ENCODE results near the gene ANKRD7.

DNA sequence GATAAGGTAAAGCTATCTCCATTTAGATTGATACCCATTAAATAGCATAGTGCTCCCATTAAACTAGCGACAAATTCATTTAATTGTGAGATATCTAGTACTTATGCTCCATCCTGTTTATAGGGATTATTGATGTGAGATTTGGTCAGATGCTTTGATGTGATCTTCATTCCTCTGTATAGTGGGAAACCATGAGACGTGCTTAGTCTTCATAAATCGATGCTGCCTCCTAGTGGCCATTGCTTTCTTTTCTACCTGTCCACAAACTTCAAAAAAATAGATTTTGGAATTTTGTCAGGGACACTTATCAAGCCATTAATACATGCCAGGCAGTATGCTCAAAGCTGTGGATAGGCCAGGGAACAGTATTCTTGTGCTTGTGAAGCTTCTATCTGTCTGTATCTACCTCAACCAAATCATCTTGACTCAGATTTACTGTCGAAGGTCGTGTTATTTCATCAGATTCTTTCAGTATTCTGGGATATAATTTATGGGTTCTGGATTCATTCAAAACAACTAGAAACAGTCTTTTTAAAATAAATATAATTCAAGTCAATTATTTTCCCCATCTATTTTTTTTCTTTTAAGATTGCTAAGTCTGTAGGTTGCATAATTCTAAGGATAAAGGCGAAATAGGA, 28.5 kb upstream of the ANKRD7 start:
- TF ChIP-seq POLR2AphosphoS5 (IDR thresholded peaks at IDR 0.05), result no peak
- TF ChIP-seq POLR2A (IDR thresholded peaks at IDR 0.05), result no peak
- TF ChIP-seq, protein P1, sequence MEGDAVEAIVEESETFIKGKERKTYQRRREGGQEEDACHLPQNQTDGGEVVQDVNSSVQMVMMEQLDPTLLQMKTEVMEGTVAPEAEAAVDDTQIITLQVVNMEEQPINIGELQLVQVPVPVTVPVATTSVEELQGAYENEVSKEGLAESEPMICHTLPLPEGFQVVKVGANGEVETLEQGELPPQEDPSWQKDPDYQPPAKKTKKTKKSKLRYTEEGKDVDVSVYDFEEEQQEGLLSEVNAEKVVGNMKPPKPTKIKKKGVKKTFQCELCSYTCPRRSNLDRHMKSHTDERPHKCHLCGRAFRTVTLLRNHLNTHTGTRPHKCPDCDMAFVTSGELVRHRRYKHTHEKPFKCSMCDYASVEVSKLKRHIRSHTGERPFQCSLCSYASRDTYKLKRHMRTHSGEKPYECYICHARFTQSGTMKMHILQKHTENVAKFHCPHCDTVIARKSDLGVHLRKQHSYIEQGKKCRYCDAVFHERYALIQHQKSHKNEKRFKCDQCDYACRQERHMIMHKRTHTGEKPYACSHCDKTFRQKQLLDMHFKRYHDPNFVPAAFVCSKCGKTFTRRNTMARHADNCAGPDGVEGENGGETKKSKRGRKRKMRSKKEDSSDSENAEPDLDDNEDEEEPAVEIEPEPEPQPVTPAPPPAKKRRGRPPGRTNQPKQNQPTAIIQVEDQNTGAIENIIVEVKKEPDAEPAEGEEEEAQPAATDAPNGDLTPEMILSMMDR (IDR thresholded peaks at IDR 0.05), result peak in 3 of 4 experiments; percentile 56 to 59 (median 58)

Measured in prostate gland (tissue), 2 donors.